GM23248 (cell line): ENCODE results near the gene GSAP. TPM values are rescaled to one million over a fixed set of nuclear protein-coding genes. Genes with fewer than 3 reads are reported as not detected.

Source experiments
- DNase-seq: peaks from one replicate; pipeline ENCODE4 v3.0.0-alpha.2; 2015
- H2AFZ ChIP-seq: fragments of 200-600 bp; sonication (generic); 2 replicates; pipeline ENCODE4 v1.6.1; 2016; ENCODE audit warnings: antibody characterized with exemption
- H3F3A ChIP-seq: fragments of 200-600 bp; sonication (generic); 2 replicates; pipeline ENCODE4 v1.6.1; 2016; ENCODE audit warnings: mild to moderate bottlenecking, antibody characterized with exemption, mixed run types; ENCODE audit not compliant: insufficient read depth
- H3K27ac ChIP-seq: fragments of 200-600 bp; sonication (generic); 2 replicates; pipeline ENCODE4 v1.5.1; 2016; ENCODE audit warnings: mild to moderate bottlenecking
- H3K27me3 ChIP-seq: fragments of 200-600 bp; sonication (generic); replicated peaks from 2 replicates; pipeline ENCODE4 v1.6.1; 2016; ENCODE audit warnings: mild to moderate bottlenecking; ENCODE audit not compliant: insufficient read depth
- H3K36me3 ChIP-seq: fragments of 200-600 bp; sonication (generic); 2 replicates; pipeline ENCODE4 v1.6.1; 2016; ENCODE audit warnings: low read depth, mild to moderate bottlenecking
- H3K4me1 ChIP-seq: fragments of 200-600 bp; sonication (generic); 2 replicates; pipeline ENCODE4 v1.6.1; 2016; ENCODE audit warnings: mild to moderate bottlenecking; ENCODE audit not compliant: insufficient read depth
- H3K4me2 ChIP-seq: fragments of 200-600 bp; sonication (generic); one replicate; pipeline ENCODE4 v1.6.1; 2016; ENCODE audit warnings: mild to moderate bottlenecking; ENCODE audit not compliant: unreplicated experiment
- H3K4me3 ChIP-seq: fragments of 200-600 bp; sonication (generic); 2 replicates; pipeline ENCODE4 v1.5.1; 2016; ENCODE audit warnings: mild to moderate bottlenecking
- H3K79me2 ChIP-seq: fragments of 200-600 bp; sonication (generic); 2 replicates; pipeline ENCODE4 v1.6.1; 2016; ENCODE audit warnings: mild to moderate bottlenecking; ENCODE audit not compliant: insufficient read depth
- H3K9ac ChIP-seq: fragments of 200-600 bp; sonication (generic); 2 replicates; pipeline ENCODE4 v1.6.1; 2016; ENCODE audit warnings: mild to moderate bottlenecking
- H3K9me2 ChIP-seq: fragments of 200-600 bp; sonication (generic); 2 replicates; pipeline ENCODE4 v1.6.1; 2016; ENCODE audit warnings: mixed run types, mild to moderate bottlenecking, moderate library complexity; ENCODE audit not compliant: insufficient read depth
- H3K9me3 ChIP-seq: fragments of 200-600 bp; sonication (generic); one replicate; pipeline ENCODE4 v1.6.1; 2017; ENCODE audit warnings: low read depth
- H4K20me1 ChIP-seq: fragments of 200-600 bp; sonication (generic); 2 replicates; pipeline ENCODE4 v1.6.0; 2016; ENCODE audit not compliant: insufficient read depth
- EZH2 ChIP-seq: fragments of 200-600 bp; sonication (generic); IDR thresholded peaks from 2 replicates; pipeline ENCODE4 v1.6.1; 2018; ENCODE audit warnings: antibody characterized with exemption, mild to moderate bottlenecking; ENCODE audit not compliant: insufficient read depth, poor library complexity, severe bottlenecking
- EZH2phosphoT487 ChIP-seq: fragments of 200-600 bp; sonication (generic); IDR thresholded peaks from 2 replicates; pipeline ENCODE4 v1.6.1; 2018; ENCODE audit warnings: antibody characterized with exemption, moderate library complexity, mild to moderate bottlenecking, low read depth; ENCODE audit not compliant: insufficient read depth
- WGBS, 2 experiments: methylation state at CpG; one replicate each; pipeline ENCODE4 v1.1.6; 2015 to 2017; ENCODE audit warnings: low lambda C conversion rate in 2 of 2, low coverage in 1 of 2; ENCODE audit errors: missing lambda C conversion rate in 2 of 2; 5-methylcytosine and 5-hydroxymethylcytosine counted together
- in situ Hi-C: fragments of 300-500 bp; cut with MboI; formaldehyde crosslinking; loops from 2 replicates; pipeline ENCODE4 v1.15.0; 2020
- polyA plus RNA-seq: library from polyadenylated mRNA; unstranded; fragments of >200 nt; fragmentation: Nextera tagmentation; extraction: Ambion mirVana; gene quantifications from 2 replicates; pipeline ENCODE4 v1.2.1, GENCODE V29; 2016
- total RNA-seq: library from RNA; depleted of rRNA; stranded (reverse); fragments of >200 nt; shearing (Covaris generic); gene quantifications from 2 replicates; pipeline ENCODE4 v1.2.3, GENCODE V29; 2014

GSAP gene
- total and polyA plus RNA-seq, 2 experiments from 2014 or later, result 4.2 to 4.3 TPM

DNA sequence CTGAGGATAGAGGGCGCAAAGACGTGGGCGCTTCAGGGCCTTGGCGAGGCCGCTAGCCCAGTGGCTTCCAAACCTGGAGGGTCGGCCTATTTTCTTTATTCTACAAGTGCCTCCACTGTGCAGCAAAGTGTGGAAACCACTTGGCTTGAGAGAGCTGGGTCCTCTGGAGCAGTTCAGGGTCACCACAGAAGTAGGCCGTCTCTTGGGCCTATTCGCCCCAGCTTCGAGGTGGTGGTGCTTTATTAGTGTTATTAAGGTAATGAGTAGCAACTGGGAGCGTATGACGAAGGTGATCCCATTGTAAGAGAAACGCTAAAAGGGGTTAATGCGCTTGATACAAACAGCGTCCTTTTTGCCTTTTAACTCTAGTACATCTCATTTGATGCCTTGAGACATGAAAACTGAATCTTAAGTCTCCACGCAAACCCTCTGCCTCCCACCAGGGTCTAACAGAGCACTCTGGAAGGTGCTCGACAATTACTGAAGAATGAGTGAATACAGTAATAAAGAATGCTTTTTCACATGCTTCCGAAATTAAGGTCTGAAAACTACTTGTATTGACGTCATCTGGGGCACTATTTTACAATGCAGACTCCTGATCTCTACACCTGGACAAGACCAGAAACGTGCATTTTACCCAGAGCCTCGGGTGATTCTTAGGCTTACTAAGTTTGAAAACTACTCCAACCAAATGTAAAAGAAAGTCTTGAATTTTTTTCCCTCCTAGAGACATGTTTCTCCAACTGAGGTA is 647 bp upstream of the GSAP start:
- Histone ChIP-seq H4K20me1 (no peaks in the 10 kb centered on the region), H3K79me2 (no peaks in the 10 kb centered on the region), H3K27ac (no peak overlapping the region), H3K27me3 (no peaks in the 10 kb centered on the region), H3K9me3 (no peaks in the 10 kb centered on the region), H3K9ac (peak overlapping the region; percentile 74), H3K4me1 (peaks cover 8% of the 10 kb centered on the region; the same call in 1 of the 2 replicates), H3K36me3 (no peaks in the 10 kb centered on the region), H3K4me2 (peak overlapping the region; percentile 66), H3K4me3 (peak overlapping the region; percentile 73), H3F3A (peaks cover 12% of the 10 kb centered on the region; the same call in 1 of the 2 replicates), H3K9me2 (no peaks in the 10 kb centered on the region), H2AFZ (peak overlapping the region; percentile 78)
- WGBS, 2 experiments, result 55 to 76% methylated on average over 15 to 20 of the region's 20 CpGs
- TF ChIP-seq EZH2 (no peak), EZH2phosphoT487 (no peak)
- no peak for DNase-seq
- in situ Hi-C loops, result no loop called here

DNA sequence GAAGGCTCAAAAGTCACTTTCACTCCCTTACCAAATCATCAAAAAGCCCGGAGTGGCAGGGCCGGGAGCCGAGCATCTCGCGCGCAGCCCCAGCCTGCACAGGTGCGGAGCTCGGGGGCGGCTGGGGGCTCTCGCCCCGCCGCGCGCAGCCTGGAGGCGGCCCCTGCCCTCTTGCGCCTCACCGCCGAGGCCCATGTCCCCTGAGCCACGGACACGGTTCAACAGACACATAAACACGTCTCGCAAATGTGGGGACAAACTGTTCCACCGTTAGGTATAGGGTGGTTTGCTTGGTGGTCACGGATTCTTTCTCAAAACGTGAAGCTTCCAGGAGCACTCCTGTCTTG is 700 bp downstream of the GSAP start:
- H3K27me3 ChIP-seq, result no peaks in the 10 kb centered on the region
- no peaks in the 10 kb centered on the region for H4K20me1 ChIP-seq
- H3K27ac ChIP-seq, result no peak overlapping the region
- no peaks in the 10 kb centered on the region for H3K79me2 ChIP-seq
- no peaks in the 10 kb centered on the region for H3K36me3 ChIP-seq
- H3K4me1 ChIP-seq, result peaks cover 18% of the 10 kb centered on the region
- in situ Hi-C loops, result no loop called here
- 6 to 8% methylated on average over 25 of the region's 25 CpGs for WGBS, 2 experiments
- TF ChIP-seq EZH2phosphoT487 (no peak), EZH2 (no peak)
- H3K4me2 ChIP-seq, result peak overlapping the region; percentile 66
- DNase-seq, result peak; percentile 39
- peaks cover 23% of the 10 kb centered on the region for H3F3A ChIP-seq
- no peaks in the 10 kb centered on the region for H3K9me3 ChIP-seq
- peak overlapping the region; percentile 74 for H3K9ac ChIP-seq
- H3K9me2 ChIP-seq, result no peaks in the 10 kb centered on the region
- peak overlapping the region; percentile 78 for H2AFZ ChIP-seq
- H3K4me3 ChIP-seq, result peak overlapping the region; percentile 73

DNA sequence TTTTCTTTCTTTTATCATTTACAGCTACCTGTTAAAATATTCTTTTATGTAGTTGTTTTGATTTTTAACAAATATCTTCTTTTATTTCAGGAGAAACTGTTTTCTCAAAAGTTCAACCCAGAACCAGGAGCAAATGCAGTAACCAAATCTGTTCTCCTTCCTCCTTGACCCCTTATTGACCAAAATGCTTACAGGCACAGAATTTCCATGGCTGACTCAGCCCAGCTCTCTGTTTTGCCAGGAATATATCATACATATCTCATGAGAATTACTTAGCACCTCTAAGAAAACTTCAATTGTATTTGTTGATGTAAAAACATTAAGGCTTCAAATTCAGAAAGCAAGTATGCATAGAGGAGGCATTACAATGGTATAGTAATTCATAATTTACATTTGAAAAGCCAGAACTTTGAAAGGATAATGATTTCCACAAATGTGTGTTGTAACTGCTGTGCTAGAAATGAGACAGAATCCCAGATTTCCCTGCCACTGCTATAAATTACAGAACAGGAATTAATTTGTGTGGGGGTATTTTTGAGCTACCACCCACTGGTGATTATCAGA is 2.2 kb downstream of the GSAP start:
- TF ChIP-seq EZH2, result no peak
- no peak for TF ChIP-seq EZH2phosphoT487
- Histone ChIP-seq H3K4me1 (peaks cover 30% of the 10 kb centered on the region), H3K4me2 (no peak overlapping the region), H3F3A (peaks cover 36% of the 10 kb centered on the region), H3K9me3 (no peaks in the 10 kb centered on the region), H3K27me3 (no peaks in the 10 kb centered on the region), H4K20me1 (no peaks in the 10 kb centered on the region), H2AFZ (no peak overlapping the region), H3K27ac (peak overlapping the region; percentile 25), H3K9ac (no peak overlapping the region), H3K36me3 (no peaks in the 10 kb centered on the region), H3K79me2 (no peaks in the 10 kb centered on the region), H3K4me3 (no peak overlapping the region), H3K9me2 (no peaks in the 10 kb centered on the region)
- peak; percentile 60 for DNase-seq
- in situ Hi-C loops, result no loop called here

DNA sequence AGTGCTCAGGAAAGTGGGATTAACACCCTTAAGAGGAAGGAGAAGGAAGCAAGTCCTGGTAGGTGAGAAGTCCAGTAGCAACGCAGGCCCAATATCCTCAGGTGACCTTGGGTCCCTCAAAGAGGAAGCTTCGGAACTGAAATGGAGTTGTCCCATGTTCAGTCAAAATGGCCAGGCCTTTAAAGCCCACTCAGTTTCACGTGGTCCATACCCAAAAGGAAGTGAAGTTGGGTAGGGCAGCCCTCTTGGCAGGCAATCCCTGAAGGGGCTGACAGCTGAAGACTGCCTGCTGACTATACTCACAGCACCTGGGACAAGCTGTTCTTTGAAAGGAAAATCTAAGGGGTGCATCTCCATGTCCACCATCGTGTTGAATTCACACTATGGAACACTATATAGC is 3.0 kb downstream of the GSAP start:
- Histone ChIP-seq H3K4me3 (no peak overlapping the region), H3K9me2 (no peaks in the 10 kb centered on the region), H3F3A (peaks cover 40% of the 10 kb centered on the region), H3K9me3 (no peaks in the 10 kb centered on the region), H3K36me3 (no peaks in the 10 kb centered on the region), H4K20me1 (no peaks in the 10 kb centered on the region), H3K9ac (no peak overlapping the region), H3K27ac (no peak overlapping the region), H2AFZ (no peak overlapping the region), H3K27me3 (no peaks in the 10 kb centered on the region), H3K4me1 (peaks cover 33% of the 10 kb centered on the region), H3K79me2 (no peaks in the 10 kb centered on the region), H3K4me2 (no peak overlapping the region)
- TF ChIP-seq EZH2 (no peak), EZH2phosphoT487 (no peak)
- in situ Hi-C loops, result no loop called here
- 77 to 83% methylated on average over 4 of the region's 4 CpGs for WGBS, 2 experiments
- no peak for DNase-seq
